ENCODE data around the gene C20orf141.
"Not testable (repeated sequence)": the region's sequence is repeated elsewhere in the genome, so short reads cannot be mapped to it uniquely, and the experiment has no call there.

- TF ChIP-seq CTCF (IDR thresholded peaks at IDR 0.05; ENCODE audit: insufficient read depth, low read depth, low read length); EZH2 (IDR thresholded peaks at IDR 0.05; ENCODE audit: insufficient read depth, low read length): not testable (repeated sequence)
Observed at GRCh38 chr20:2807929-2808328, 6.9 kb upstream of the C20orf141 start.
